HG03045 (cell line): ENCODE data around the gene ESRRB.
"Not testable (repeated sequence)": the region's sequence is repeated elsewhere in the genome, so short reads cannot be mapped to it uniquely, and the experiment has no call there.

ENCODE experiments used
- ATAC-seq: cut with Tn5 transposase; IDR thresholded peaks from one replicate; pipeline ENCODE4 v1.9.1; 2021; ENCODE audit warnings: mild to moderate bottlenecking, moderate library complexity; ENCODE audit not compliant: unreplicated experiment

ESRRB gene

DNA sequence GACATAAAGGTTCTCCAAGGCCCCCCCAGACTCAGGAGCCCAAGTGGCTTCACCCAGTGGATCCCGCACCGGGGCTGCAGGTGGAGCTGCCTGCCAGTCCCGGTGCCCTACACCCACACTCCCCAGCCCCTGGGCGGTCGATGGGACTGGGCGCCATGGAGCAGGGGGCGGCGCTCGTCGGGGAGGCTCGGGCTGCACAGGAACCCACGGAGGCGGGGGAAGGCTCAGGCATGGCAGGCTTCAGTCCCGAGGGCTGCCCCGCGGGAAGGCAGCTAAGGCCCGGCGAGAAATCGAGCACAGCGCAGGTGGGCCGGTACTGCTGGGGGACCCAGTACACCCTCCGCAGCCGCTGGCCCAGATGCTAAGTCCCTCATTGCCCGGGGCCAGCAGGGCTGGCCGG, 160.7 kb downstream of the ESRRB start:
- ATAC-seq, result not testable (repeated sequence)

DNA sequence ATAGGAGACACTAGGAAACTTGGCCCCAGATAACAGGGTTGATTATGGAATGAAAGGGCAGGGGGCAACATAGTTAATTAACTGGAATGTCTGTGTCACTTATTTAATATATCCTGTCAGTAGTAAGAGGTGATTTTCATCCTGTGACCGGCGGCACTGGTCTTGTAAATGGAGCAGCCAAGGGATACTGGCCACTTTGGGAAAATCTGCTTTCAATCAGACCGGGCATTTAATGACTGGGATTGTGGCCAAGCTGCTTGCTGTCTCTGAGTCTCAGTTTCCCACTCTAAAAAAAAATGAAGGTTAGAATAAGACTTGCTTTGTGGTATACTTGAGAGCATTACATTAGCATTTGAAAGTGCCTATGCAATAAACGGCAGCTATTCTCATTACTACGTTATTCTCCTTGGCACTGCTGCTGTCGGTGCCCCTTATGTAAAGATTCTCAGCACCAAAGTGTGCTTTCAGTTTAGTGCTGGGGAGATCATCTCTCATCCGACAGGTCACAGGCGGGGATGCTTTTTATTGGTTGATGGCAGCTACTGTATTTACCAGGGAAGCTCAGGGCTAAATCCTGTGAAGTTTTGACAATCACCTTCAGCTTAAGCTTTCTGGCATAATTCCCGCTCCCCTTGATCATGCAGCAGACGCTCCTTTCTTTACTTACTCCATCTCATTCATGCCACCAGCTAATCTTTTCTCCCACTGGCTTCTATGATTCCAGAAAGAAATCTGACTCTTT, 162.1 kb downstream of the ESRRB start:
- ATAC-seq, result no peak

DNA sequence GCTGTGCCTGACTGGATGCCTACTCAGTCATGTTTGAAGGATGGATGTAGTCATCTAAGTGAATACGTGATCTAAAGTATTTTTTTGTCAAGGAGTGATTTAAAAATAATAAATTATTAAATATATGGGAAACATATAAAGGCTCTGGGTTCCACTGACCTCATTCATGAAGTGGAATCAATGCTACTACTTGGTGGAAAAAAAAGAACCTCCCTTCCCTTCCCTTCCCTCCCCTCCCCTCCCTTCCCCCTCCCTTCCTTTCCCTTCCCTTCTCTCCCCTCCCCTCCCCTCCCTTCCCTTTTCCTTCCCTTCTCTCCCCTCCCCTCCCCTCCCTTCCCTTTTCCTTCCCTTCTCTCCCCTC, 162.7 kb downstream of the ESRRB start:
- no peak for ATAC-seq

DNA sequence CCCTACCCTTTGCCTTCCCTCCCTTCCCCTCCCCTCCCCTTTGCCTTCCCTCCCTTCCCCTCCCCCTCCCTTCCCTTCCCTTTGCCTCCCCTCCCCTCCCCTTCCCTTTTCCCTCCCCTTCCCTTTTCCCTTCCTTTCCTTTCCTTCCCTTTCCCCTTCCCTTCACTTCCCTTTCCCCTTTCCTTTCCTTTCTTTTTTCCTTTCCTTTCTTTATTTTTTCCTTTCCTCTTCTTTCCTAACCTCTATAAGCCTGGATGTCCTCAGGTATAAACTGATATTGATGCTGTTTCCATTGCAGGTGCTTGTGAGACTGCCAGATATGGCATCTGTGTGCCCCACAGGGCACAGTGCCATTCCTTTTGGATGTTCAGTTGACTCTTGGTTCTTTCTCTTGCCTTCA, 163.2 kb downstream of the ESRRB start:
- ATAC-seq, result no peak

DNA sequence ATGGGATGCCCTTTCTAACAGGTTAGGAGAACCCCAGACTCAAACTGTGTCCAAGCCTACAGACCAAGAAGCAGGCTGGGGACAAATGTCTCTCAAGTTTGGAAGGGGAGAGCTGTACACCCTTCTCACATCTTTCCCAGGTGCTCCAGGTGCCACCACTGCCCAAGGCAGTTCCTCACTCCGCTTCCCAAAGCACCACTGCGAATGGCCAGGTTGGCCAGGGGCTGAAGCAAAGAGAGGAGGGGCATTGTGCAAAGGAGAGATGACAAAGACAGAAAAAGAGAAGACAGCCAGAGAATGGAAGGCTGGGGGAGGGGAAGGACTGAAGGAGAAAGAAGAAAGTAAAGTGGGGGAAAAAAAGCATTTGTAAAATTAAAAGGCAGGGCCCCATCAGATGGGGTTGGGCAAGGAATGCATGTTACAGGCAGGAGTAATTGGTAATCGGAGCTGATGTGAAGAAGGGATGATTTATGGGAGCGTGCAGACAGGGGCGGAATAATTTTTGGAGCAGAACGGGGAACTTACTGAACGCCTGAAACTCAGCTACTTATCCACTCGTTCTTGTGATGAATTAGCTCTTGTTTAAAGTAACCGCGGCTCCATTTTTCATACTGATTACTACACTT, 165.8 kb downstream of the ESRRB start:
- no peak for ATAC-seq

DNA sequence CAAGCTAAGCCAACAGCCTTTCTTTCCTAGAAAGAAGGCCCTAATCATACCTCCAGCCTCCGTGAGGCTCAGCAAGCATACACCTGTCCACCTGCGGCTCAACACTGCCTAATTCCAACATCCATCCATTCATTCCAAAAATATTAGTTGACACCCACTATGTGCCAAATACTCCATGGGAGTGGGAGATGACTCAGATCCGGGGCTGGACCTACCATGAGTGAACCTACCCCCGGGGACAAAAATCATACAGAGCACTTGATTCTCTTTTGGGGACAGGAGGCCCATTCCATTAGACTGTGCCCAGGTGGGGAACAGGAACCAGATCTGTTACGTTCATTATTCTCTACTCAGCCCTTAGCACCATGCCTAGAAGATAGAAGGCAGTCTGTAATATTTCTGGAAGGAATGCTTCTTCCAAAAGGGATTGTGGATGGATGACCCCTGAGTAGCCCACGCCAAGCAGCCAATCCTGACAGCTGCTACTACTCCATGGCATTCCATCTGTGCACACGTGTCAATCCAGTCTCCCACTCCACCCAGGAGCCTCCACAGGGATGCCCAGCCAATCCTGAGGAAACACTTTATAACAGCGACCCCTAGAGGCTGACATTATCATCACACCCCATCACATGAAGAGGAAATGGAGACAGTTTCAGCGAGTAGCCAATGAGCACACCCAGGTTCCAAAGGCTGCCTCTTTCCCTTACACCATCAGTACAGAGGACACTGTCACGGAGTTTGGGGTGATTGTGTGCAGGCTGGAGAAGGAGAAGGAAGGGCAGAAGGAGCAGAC, 170.7 kb downstream of the ESRRB start:
- ATAC-seq, result no peak

DNA sequence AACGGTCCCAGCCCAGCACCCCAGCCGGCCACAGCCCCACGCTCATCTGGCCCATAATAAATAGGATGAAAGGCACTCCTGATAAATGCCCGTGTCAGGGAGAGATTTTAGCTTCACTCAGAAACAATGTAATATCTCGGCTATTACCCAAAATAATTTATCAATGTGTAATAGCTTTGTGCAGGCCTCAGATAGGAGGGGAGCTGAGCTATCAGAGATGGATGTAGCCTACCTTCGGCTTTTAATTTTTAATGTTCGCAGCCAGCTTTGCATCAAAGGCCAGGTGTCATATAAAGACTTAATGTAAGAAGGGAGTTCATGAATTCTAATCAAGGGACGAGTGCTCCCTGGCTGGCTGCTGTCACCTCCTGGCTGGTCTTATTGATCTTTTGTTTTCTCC, 171.9 kb downstream of the ESRRB start:
- ATAC-seq, result no peak

DNA sequence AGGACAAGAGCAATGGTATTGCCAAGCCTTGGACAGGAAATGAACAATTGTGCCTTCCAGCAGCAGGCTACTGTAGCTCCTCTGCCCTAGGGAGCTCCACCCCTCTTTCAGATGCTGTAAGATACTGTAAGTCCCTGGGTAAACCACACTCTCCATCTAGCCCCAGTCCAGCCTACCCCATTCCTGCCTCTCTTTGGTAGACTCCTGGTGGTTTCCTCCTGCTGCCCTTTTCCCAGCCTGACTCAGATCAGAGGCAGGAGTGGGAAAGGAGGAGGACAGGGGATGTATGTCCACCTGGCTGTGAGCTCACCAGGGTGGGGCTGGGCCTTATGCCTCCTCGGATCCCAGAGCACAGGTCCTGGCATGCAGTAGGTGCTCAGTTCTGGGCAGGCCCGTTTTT, 174.6 kb downstream of the ESRRB start:
- ATAC-seq, result no peak

DNA sequence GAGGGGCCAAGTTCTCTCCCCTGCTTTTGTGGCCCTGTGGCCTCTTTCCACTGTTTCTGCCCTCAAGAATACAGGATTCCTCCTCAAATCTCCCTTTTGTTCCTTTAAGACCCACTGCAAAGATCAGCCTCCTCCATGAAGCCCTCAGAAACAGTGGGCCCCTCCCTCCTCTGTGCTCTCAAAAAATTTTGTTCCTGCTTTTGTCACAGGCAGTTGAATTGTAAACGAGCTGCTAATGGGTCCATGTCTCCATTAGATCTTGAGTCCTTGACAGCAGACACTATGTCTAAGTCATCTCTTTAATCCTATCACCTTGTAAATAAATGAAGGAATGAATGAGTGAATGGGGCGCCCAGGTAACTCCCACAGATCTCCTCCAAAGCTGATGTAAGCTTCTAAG, 175.2 kb downstream of the ESRRB start:
- ATAC-seq, result no peak
